Cardiac septum (tissue), 1 donor: ENCODE results near the gene PSMB5. TPM values are rescaled to one million over a fixed set of nuclear protein-coding genes. Genes with fewer than 3 reads are reported as not detected.

Experiments
- DNase-seq: peaks from one replicate; pipeline ENCODE4 v3.0.0-alpha.2; 2020; ENCODE audit warnings: low spot score
- intact Hi-C: fragments of 100-400 bp; cut with DNase I; formaldehyde crosslinking; loops from one replicate; pipeline ENCODE4 v1.14.0; 2022
- long read RNA-seq: library from polyadenylated mRNA; unstranded; transcript quantifications from one replicate; pipeline ENCODE4 v2.0.0, GENCODE V29; 2021
- total RNA-seq: library from RNA; stranded (reverse); fragmentation: NEBNext Ultra II Directional; extraction: Animal tissue kit (Norgen Biotek cat#: 25700); gene quantifications from one replicate; pipeline ENCODE4 v1.2.1, GENCODE V29; 2021
- donor health status: DM: no; HTN: no; CAD: no.

Gene PSMB5
- total RNA-seq, result 120 TPM
- long read RNA-seq, transcript PSMB5-202 (3 exons, 1,294 nt), result major isoform, 143 of 150 reads
- long read RNA-seq, partial matches to known transcripts, result 3 of 150 reads
- long read RNA-seq, other reads (novel, unspliced or antisense), result 1 of 150 reads

DNA sequence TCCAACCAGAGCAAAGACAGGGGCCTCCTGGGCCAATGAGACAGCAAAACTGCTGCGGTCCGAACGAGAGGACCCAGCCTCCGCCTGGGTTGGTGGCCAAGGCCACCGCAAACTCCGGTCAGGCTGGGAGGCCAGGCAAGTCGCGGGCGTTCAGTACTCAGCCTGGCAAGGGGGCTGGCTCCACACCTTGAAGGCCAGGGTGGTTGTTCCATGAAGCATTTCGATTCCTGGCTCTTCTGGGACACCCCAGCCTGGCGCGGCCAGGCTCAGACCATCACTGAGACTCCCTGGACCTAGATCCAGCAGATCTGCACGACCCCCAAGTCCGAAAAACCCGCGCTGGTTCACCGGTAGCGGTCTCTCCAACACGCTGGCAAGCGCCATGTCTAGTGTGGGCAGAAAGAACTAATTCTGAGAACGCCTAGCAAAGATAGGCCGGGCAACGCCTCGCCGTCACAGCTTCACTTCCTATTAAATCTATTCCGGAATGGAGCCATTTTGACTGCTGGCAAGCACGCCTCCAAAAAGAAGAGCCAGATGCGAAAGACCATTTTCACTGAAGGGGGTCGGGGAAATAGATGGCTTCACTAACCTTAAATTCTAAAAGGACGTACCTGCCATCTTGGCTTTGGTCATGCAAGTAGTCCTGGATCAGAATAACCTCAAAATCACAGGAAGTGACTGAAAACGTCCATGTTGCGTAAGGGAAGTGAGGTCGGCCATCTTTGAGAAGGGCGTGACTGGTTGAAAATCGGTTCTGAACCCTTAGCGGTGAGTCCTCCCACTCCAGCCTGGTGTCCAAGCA is at the start of gene PSMB5:
Gene PSMB5 (minus strand): TSS at position 403 of the 805 bp plus-strand sequence. CDS start 19 bp downstream, at position 384.
- intact Hi-C loops, result no loop called here
- DNase-seq, result peak; percentile 95

DNA sequence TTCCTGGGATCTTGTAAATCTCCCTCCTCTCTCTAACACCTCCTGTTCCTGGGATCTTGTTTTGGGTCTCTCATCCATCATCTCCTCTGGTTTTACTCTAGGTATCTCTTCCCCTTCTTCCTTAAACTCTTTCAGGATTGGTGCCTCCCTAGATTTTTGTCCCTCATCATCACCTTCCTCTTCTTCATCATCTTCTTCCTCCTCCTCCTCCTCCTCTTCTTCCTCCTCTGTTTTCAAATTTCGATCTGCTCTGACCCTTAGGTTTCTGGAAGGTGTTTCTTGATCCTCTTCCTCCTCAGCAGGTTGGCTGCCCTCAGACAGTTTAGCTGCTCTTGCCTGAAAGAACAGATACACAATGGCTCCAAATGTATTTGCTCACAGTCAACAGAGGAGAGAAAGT is 45.8 kb upstream of the PSMB5 start:
- intact Hi-C loops, result no loop called here
- DNase-seq, result no peak

DNA sequence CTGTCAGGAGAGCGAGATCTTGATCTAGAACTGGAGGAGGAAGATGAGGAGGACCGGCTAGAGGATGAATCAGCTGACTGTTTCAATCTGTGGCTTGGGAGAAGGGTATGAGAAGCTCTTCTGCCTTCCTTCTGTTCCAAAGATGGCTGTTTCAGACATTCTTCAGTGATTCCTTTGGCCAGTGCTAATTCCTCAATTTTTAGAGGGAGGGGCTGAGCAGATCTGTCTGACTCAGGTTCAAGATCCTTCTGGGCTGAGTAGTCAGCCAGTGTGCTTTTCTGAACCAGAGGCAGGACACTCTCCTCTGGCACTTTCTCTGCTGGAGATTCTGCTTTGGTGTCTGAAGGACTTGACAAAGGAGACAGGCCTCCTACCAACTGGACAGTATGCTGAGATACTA is 45.0 kb upstream of the PSMB5 start:
- DNase-seq, result no peak

DNA sequence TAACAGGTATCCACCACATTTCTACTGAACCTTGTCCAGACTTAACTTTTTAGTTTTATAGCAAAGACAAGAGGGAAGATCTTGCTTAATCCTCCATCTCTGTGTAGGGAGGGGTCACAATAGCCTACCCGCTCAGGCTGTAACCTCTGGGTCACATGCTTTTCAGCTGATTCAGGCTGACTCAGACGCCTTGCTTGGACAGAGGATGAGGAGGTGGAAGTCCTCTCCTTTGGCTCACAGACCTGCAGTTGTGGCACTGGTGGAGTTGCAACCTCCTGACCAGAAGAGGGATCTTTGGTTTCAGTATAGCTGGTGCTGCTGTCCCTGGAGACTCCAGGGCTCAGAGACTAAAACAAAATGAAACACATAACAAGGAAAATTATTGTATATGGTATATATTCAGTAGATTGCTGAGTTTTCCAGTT is 44.0 kb upstream of the PSMB5 start:
- peak; percentile 86 for DNase-seq
- intact Hi-C loops, result no loop called here

More for the DNA sequence above, 45.0 kb upstream of the PSMB5 start:
- intact Hi-C loops, result no loop called here

DNA sequence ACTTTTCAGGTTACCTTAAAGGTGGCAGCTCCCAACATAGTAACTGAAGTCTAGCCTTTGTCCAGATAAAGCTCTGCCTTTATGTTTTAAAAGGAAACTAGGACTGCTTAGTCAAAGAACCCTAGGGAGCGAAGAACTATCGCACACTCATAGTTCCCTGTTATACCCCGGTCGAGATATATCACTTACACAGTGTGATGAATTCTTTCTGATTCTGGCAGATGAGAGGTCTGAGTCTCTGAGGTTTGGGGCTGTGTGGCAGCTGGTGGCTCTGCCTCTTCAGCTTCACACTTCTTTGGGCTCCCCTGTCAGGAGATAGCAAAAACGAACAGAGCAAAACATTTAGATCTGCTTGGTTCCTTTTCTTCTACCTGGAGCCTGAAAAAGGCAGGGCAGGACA is 43.3 kb upstream of the PSMB5 start:
- DNase-seq, result no peak
- intact Hi-C loops, result no loop called here

DNA sequence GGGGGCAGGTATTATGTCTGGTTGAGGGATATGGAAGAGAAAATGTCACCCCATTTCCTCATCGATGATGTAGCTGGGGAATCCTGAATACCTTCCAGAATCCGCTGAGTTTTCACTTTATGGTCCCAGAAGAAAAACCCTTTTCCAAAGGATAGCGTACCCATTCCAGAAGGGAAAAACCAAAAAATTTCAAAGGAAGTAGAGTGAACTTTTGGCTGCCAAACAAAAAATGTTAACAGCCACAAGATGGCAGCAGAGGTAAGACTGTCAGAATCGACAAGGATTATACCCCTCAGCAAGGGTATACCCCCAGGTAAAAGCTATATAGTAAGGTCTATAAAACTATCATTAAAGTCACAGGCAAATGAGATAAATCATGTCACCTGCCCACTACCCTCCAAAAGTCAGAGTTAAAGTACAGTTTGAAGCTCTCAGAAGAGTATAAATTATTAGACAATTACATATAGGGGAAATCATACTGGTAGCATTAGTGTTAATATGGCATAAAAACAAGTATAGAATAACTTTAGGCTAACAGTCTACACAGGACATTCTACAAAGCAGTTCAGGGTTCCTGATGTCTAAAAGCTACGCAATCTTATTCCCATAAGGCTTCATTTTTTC is 42.2 kb upstream of the PSMB5 start:
- intact Hi-C loops, result no loop called here
- no peak for DNase-seq

DNA sequence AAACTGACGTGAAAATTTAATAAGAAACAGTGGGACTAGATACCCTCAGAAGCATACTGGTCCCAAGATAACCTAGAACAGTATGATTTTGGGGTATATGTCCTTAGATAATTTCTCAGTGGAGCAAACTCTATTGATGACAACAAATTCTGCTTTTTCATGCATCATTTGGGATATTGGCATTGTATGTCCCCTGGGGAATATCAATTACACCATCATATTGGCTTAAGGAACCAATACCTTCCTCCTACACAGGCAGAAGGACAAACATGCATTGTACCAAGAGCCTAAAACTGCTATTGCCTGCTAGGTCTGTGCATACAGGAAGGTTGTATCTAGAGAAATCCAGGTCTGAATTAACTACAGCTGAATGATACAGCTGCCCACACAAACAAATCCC is 40.2 kb upstream of the PSMB5 start:
- intact Hi-C loops, result no loop called here
- no peak for DNase-seq

DNA sequence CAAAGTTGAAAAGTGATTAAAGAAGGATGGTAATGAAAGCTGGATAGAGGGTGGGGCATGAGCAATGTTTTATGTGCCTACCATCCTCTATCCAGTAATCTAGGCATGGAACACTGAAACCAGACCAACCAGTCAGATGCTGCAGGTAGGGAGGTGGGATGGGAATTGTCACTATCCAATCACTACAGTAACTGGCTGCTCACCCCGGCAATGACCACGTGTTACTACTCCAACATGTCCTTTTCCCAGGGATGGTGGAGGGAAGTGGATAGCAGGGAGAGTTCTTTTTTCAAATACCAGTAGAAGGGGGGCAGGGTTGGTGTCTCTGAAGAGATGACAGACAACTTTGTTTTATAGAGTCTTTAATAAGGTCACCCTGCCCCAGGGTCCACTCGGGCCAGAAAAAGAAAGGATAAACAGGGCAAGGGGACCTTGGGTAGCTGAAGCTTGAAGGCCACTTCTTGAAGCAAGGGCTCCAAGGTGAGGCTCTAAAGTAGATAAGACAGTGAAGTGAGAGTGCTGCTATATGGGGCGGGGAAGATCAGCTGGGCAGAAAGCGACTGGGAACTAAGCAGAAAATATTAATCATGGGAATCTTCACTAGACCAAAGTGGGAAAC is 37.3 kb upstream of the PSMB5 start:
- intact Hi-C loops, result no loop called here
- DNase-seq, result no peak

DNA sequence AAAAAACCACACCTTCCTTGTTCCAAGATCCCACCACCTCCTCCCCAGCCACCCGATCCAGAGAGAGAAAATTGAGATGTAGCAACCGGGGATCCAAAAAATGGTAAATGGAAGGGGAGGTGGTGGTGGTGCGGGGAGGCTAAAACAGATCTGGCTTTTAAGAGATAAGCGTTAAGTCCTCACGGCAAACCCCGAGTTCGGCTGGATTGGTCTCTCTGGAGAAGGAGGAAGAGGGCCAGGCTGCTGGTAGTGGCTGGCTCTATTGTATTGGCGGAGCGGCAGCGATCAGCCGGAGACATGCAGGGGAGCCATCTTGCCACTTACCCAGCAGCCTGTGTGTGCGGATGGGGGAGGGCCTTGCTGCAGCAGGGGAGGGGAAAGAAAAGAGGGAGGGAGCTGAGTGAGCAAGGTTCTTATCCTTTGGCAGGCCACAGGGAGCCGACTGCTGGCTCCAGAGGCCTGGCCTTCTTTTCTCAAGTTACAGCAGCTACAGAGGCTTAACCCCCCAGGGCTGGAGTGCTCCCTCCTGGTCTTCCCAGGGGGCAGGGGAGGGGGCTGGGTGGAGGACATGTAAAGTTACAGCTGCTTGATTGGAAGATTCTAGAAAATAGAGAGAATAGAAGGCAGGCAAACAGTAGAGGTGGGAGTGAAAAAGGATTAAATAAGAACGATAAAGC is 36.7 kb upstream of the PSMB5 start:
- intact Hi-C loops, result no loop called here
- DNase-seq, result peak; percentile 93

DNA sequence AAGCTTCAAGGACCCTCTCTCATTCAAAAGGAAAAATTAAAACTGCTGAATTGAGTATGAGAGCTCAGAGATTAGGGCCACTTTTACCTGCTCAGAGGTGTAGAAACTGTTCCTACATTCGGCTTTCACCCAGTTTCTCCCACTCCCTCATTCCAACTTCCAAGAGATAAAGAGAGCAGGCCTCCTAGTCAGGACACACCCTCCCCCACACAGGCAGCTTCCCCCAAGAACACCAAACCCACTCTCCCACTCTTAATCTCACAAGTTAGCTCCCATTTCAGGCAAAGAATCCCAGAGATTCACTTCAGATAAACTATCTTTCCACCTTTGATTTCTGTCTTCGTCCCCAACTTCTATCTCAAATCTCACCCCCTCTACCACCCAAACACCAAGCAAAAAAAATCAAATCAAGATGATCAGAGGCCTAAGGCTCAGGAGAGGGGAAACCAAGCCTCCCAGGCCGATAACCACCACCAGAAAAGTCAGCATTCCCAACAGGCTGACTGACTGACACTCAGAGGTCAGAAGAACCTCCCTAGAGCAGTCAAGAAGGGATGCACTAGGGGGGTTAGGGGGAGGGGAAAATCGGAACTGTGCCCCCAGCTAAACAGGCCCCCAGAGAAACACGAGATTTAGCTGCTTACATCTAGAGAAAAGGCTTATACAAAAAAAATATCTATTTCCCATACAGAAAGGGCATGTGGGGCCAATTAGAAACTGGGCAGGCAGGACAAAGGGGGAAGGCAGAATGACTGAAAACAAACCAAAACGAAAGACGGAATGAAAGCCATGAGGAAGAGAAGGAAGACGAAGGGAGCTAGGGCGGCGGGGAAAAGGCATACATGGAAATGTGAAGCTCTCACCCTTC is 35.8 kb upstream of the PSMB5 start:
- no peak for DNase-seq
- intact Hi-C loops, result no loop called here

DNA sequence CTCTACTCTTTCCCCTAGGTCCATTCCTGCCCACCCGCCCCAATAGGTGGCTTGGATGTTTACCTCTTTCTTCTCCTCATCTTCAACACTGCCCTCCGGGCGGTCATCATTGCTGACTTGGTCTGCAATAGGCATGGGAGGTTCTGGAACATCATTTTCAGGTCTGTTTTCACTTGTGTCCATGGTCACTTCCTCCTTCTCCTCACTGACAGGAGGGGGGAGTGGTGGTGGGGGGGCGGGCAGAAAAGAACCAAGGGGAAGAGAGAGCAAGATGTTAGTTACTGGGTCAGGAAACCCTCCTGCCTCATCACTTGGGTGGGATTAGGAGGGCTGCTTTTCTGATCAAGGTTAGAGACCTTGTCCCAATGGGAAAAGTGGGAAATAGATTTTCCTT is 34.7 kb upstream of the PSMB5 start:
- intact Hi-C loops, result no loop called here
- DNase-seq, result no peak

DNA sequence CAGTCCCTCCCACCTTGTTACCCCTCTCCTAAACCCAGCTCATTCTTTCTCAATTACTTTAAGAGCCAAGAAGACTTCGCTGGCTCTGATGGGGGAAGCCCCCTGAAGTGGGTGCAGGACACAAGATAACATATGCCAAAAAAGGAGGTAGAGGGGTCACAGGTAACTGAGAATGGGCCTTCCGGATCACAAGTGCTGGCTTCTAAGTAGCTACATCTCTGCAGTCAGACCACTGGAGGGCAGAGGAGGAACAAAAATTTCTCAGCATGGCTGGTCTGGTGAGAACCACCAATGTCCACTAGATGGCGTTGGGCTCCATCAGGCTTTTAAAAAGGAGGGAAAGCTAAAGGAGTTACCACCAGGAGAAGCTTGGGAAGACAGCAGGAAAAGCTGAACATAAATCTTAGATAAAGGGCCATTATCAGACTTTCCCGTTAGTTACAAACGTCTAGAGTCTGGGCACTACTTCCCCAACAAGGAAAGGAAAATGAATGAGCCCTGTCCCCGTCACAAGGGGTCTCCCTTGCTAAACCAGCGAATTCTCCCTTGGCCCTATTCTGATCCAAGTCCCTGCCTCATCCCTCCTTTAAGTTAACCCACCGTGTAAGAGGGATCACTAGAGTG is 34.2 kb upstream of the PSMB5 start:
- intact Hi-C loops, result no loop called here
- DNase-seq, result no peak

DNA sequence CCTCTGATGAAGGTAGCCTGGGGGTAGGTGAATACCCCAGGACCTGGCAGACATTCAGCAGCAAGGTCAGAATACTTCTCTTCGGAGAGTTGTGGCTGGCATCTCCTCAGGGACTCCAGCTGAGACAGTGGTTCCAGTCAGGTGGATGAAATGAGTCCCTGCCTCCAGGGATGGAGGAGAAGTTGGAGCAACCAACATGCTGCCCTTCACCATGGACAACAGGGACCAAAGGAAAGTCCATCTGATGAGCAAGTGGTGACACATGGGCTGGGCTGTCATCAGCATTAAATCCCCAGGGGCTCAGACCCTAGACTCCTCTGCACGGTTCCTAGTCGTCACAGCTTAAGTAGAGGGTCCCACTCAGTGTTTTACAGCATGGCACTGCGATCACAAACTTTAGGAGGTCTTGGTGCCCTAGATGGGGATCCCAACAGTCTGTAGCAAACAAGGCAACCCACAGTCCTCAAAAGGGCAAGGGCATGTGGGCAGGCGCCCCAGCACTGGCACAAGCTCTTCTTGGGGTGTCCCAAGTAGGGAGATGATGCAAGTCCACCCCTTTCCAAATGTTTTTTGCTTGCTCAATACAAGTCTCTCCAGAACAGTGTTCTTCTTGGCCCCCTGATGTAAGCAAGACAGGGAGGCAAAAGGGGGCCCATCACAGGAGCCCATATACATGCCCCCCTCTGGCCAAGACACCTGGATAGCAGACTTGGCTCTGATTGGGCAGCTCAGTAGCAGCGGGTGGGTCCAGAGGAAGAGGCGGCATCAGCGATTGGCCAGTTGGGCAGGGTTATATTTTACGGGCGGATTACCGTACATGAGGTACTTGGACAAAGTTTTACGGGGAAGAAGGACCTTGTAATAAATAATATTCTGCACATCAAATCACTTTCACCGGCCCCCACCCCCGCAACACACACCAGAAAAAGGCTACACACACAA is 33.4 kb upstream of the PSMB5 start:
- no peak for DNase-seq
- intact Hi-C loops, result no loop called here

DNA sequence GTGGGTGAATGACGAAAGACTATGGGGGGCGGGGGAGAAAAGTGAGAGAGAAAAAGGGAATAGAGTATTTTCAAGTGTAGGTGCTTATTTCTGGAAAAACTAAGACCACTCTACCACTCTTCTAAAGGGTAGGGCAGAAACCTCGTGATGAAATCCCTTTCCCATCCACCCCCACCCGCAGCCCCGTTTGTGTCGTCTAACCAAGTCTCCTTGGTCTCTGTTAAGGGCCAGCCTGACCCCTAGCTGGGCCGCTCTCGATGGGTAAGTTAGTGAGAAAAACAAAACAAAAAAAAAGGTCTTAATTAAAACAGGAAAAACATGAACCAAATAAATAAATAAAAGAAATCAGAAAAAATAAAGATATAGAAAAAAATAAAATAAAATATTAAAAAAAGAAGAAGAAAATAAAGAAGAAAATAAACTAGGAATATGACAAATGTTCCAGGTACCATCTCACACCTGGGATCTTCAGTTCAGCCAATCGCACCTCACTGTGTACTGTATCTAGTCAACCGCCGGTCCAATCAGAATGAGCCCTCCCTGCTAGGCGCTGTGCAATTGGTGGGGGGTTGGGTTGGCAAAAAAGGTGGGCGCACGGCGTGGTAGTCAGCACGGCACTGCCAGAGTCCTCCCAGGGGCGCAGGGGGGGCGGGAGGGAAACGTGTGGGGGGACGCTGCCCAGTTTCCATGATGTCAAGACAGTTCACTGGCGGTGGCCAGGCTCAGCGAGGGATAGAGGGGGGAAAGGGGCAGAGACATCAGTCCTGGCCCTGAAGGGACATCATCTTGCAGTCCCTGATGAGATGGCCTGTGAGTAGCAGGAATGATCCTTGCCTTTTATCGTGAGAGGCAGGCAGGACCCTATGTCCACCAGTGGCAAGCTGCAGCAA is 32.4 kb upstream of the PSMB5 start:
- intact Hi-C loops, result no loop called here
- no peak for DNase-seq

DNA sequence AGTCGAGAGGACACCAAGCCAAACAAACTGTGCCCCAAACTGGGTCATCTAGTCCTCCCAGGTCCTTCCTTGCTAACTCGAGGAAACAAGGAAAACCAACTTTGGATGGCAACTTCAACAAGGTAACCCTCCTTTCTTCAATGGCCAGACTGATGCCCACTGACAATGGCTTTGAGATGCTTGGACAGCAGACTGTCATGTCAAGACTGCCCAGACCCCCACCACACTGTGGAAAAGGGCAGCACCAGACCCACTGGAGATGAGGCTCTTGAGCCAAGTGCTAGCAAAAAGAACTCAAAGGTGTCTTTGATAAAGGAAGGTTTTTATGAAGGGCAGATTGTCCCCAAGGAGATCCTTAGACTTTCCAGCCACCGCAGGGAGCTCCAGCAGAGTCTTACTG is 31.7 kb upstream of the PSMB5 start:
- DNase-seq, result no peak
- intact Hi-C loops, result no loop called here

DNA sequence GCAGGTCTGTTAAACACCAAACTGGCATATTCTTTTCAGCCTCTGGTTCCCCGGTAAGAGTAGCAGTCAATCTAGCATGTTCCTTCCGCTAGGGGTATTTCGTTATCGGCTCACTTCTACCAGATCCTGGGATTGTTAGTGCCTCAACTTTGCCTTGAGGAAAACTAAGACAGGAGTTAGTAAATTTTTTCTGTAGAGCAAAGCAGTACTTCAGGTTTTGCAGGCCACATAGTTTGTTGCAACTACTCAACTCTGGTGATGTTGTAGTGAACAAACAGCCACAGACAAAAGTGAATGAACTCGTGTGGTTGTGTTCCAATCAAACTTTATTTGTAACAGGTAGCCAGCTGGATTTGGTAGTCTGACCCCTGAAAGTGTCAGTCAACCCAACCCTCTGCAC is 28.9 kb upstream of the PSMB5 start:
- DNase-seq, result no peak
- intact Hi-C loops, result no loop called here

DNA sequence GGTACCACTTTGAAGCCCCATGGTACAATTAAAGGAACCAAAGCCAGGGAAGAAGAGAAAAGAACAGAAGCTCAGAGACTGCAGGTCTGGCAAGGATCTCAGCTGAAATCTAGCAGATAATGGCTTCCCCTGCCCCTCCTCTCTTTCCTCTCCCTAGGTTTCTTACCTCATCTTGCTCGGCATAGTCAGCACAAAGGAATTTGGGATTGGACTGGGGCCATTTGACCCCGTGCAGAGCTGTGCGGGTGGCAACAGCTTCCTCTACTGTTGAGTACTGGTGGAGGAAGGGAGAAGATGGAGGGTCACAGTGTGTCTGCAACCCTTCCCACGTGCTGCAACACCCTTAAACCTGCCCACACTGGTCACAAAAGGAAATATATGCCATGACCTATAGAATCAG is 27.3 kb upstream of the PSMB5 start:
- DNase-seq, result no peak
- intact Hi-C loops, result no loop called here
